ENCODE data around the gene UBASH3B.

The UBASH3B gene

GRCh38 chr11:122737951-122738693, 82.6 kb downstream of the UBASH3B start:
- no peak for DNase-seq

GRCh38 chr11:122741613-122742300, 86.2 kb downstream of the UBASH3B start:
- no peak for DNase-seq

GRCh38 chr11:122742301-122743018, 86.9 kb downstream of the UBASH3B start:
- no peak for DNase-seq

- DNase-seq = no peak
Measured at GRCh38 chr11:122743097-122743741, 87.7 kb downstream of the UBASH3B start.

- DNase-seq = peak; percentile 79
Measured at GRCh38 chr11:122743949-122744348, 88.4 kb downstream of the UBASH3B start.

GRCh38 chr11:122744357-122744756, 88.8 kb downstream of the UBASH3B start:
- no peak for DNase-seq

- no peak for DNase-seq
Measured at GRCh38 chr11:122745111-122745510, 89.6 kb downstream of the UBASH3B start.

- DNase-seq = peak; percentile 72
Measured at GRCh38 chr11:122746050-122746478, 90.5 kb downstream of the UBASH3B start.

GRCh38 chr11:122746611-122747244, 91.2 kb downstream of the UBASH3B start:
- no peak for DNase-seq

GRCh38 chr11:122747351-122747781, 91.8 kb downstream of the UBASH3B start:
- DNase-seq = no peak

GRCh38 chr11:122749005-122749687, 93.6 kb downstream of the UBASH3B start:
- peak; percentile 60 for DNase-seq

GRCh38 chr11:122750049-122750448, 94.5 kb downstream of the UBASH3B start:
- DNase-seq = no peak

GRCh38 chr11:122751292-122752070, 96.0 kb downstream of the UBASH3B start:
- DNase-seq = no peak

GRCh38 chr11:122754028-122754427, 98.5 kb downstream of the UBASH3B start:
- DNase-seq = no peak

- peak; percentile 62 for DNase-seq
Measured at GRCh38 chr11:122754553-122755322, 99.2 kb downstream of the UBASH3B start.

GRCh38 chr11:122755409-122755808, 99.9 kb downstream of the UBASH3B start:
- DNase-seq = no peak

GRCh38 chr11:122755941-122756340, 100.4 kb downstream of the UBASH3B start:
- no peak for DNase-seq

GRCh38 chr11:122756417-122756816, 100.9 kb downstream of the UBASH3B start:
- DNase-seq = peak; percentile 67

- DNase-seq = no peak
Measured at GRCh38 chr11:122757201-122757600, 101.7 kb downstream of the UBASH3B start.

- no peak for DNase-seq
Measured at GRCh38 chr11:122758339-122758738, 102.8 kb downstream of the UBASH3B start.
